ENCODE measurements around the gene OR14A16. TPM values are rescaled to one million over a fixed set of nuclear protein-coding genes. Genes with fewer than 3 reads are reported as not detected.

Gene OR14A16, protein sequence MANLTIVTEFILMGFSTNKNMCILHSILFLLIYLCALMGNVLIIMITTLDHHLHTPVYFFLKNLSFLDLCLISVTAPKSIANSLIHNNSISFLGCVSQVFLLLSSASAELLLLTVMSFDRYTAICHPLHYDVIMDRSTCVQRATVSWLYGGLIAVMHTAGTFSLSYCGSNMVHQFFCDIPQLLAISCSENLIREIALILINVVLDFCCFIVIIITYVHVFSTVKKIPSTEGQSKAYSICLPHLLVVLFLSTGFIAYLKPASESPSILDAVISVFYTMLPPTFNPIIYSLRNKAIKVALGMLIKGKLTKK
- total RNA-seq = not detected in 2 replicates

DNA sequence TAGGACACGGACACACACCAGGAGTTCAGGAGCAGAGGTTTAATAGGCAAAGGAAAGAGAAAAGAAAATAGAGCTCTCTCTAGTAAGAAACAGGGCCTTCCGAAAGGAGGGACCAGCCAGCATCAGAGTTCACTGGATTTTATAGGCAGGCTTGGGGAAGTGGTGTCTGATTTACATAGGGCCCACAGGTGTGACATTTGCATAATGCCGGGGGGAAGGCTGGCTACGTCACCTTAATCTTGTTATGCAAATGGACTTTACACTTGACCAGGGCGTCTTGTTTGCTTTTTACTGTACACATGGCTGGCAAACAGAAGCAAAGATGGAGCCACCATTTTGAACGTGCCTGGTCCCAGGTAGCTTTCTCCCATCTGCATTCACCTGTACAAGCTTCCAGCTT is at the start of gene OR14A16:
Gene OR14A16, minus strand, starts transcription at position 97 of the 400 bp plus-strand sequence. CDS start 8,390 bp downstream, outside the sequence.

DNA sequence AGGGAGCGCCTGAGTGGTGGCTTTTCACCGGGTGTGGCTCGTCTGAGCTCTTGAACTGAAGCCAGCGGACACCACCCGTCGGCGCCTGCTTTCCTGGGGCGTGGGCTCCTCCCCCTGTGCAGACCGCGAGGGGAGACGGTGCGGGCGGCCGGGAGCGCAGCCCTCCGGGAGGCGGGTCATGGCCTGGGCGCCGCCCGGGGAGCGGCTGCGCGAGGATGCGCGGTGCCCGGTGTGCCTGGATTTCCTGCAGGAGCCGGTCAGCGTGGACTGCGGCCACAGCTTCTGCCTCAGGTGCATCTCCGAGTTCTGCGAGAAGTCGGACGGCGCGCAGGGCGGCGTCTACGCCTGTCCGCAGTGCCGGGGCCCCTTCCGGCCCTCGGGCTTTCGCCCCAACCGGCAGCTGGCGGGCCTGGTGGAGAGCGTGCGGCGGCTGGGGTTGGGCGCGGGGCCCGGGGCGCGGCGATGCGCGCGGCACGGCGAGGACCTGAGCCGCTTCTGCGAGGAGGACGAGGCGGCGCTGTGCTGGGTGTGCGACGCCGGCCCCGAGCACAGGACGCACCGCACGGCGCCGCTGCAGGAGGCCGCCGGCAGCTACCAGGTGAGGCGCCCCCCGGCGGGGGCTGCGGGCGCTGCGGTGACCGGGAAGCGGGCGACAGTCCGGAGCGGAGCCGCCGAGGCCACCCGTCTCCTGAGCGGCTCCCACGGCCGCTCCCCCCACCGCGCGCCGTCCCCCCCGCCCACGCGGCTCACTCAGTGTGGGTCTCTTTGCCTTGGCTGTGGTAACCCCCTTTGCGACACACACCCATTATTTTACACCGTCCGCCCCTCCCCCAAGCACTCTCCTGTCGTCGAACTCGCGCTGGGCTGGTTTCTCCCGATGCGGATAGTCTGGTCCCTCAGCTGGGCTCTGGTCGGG is 33.4 kb upstream of the OR14A16 start, which contains the start of gene TRIM58:
Gene TRIM58, plus strand, starts transcription at position 119 of the 916 bp plus-strand sequence. Its CDS starts 60 bp downstream, at position 179.

DNA sequence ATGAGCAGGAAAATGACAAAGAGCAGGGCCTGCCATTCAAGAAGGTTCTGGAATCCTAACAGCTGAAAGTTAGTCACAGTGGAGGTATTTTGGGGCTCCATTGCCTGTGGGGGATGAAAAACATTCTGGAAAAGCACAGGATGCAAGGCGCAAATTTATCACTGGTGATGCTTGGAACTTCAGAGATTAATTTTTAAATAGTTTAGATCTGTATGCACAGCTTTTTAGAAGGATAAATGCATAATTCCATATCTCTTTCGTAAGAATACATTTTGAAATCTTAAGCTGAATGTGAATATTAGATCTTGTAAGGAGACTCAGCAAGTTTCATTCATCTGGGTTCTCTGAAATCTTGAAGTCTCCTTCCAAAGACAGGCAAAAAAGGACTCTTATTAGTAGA is 17.9 kb upstream of the OR14A16 start, which contains the start of gene OR11L1:
Gene OR11L1, minus strand, starts transcription at position 101 of the 400 bp plus-strand sequence. Its CDS starts 0 bp downstream, at position 101.

Other genes with a start within 250 kb of the OR14A16 start
- gene OR2G2, start 235.8 kb downstream of the OR14A16 start, total RNA-seq = not detected in 2 replicates
- gene OR2G3, start 218.5 kb downstream of the OR14A16 start, total RNA-seq = not detected in 2 replicates
- not detected in 2 replicates for gene OR13G1, start 144.4 kb downstream of the OR14A16 start, total RNA-seq
- gene OR6F1, start 107.5 kb downstream of the OR14A16 start, total RNA-seq = not detected in 2 replicates
- 0.49 TPM in 1 of 2 replicates, not detected in the other for gene OR14K1, start 85.5 kb downstream of the OR14A16 start, total RNA-seq
- gene OR14A2, start 76.0 kb downstream of the OR14A16 start, total RNA-seq = not detected in 2 replicates
- gene OR1C1, start 63.6 kb downstream of the OR14A16 start, total RNA-seq = not detected in 2 replicates
- not detected in 2 replicates for gene OR11L1, start 17.8 kb upstream of the OR14A16 start, total RNA-seq
- 1.9 and 2.4 TPM in 2 replicates for gene TRIM58, start 33.1 kb upstream of the OR14A16 start, total RNA-seq
- 0.65 and 1.7 TPM in 2 replicates for gene OR2W3, start 71.5 kb upstream of the OR14A16 start, total RNA-seq
- not detected in 2 replicates for gene OR2T8, start 96.1 kb upstream of the OR14A16 start, total RNA-seq
- gene OR2AJ1, start 100.8 kb upstream of the OR14A16 start, total RNA-seq = not detected in 2 replicates
- gene OR2L8, start 124.7 kb upstream of the OR14A16 start, total RNA-seq = 0.97 TPM in 1 of 2 replicates, not detected in the other
- 0.49 TPM in 1 of 2 replicates, not detected in the other for gene OR2AK2, start 141.1 kb upstream of the OR14A16 start, total RNA-seq
- 0.12 and 0.32 TPM in 2 replicates for gene OR2L5, start 189.5 kb upstream of the OR14A16 start, total RNA-seq
- gene OR2L2, start 206.0 kb upstream of the OR14A16 start, total RNA-seq = under 0.01 TPM in 1 of 2 replicates, not detected in the other
- gene OR2L3, start 222.7 kb upstream of the OR14A16 start, total RNA-seq = 0.16 TPM in 1 of 2 replicates, not detected in the other

Measured in hair follicle dermal papilla cell (primary cell).